ENCODE measurements around the gene AFAP1L2. TPM values are rescaled to one million over a fixed set of nuclear protein-coding genes. Genes with fewer than 3 reads are reported as not detected.

Gene AFAP1L2
- total RNA-seq, 2 experiments from 2014 or later, result 1.1 to 1.2 TPM

GRCh38 chr10:114273910-114274309 is 130.4 kb downstream of the AFAP1L2 start:
- ChIA-PET CTCF (no interaction called here), POLR2A (no interaction called here)
- no peak for DNase-seq
- Mint-ChIP-seq H3K9me3 (no peaks in the 10 kb centered on the region), H3K4me1 (ENCODE audit: low read depth) (no peaks in the 10 kb centered on the region), H3K4me3 (no peak overlapping the region), H3K36me3 (no peaks in the 10 kb centered on the region), H3K27ac (no peak overlapping the region), H3K27me3 (peaks cover 19% of the 10 kb centered on the region)
- intact Hi-C loops (cut with micrococcal nuclease), result no loop called here

DNA sequence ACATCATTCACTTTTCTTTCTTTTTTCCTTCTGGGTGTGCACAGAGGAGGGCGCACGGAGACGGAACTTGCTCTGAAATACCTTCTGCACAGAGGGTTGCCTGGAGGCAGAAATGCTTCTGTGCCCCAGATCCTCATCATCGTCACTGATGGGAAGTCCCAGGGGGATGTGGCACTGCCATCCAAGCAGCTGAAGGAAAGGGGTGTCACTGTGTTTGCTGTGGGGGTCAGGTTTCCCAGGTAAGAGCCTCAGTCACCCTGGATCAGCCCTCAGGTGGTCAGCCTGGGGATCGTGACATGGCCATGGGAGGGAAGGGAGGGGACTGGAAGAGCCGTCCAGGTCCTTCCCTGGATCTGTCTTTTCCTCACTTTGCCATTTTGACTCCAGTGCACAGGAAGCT is 131.6 kb downstream of the AFAP1L2 start:
- no peaks in the 10 kb centered on the region for H3K4me1 Mint-ChIP-seq (ENCODE audit: low read depth)
- CTCF ChIA-PET, result interaction anchor here (0.6 kb wide), 1 partner anchor 129 kb away, joined by 3 read pairs; no protein-coding TSS in a partner anchor
- no peak for DNase-seq
- peaks cover 13% of the 10 kb centered on the region for H3K27me3 Mint-ChIP-seq
- no peak overlapping the region for H3K4me3 Mint-ChIP-seq
- POLR2A ChIA-PET, result no interaction called here
- no peaks in the 10 kb centered on the region for H3K36me3 Mint-ChIP-seq
- H3K9me3 Mint-ChIP-seq, result no peaks in the 10 kb centered on the region
- intact Hi-C loops (cut with micrococcal nuclease), result no loop called here
- H3K27ac Mint-ChIP-seq, result no peak overlapping the region

DNA sequence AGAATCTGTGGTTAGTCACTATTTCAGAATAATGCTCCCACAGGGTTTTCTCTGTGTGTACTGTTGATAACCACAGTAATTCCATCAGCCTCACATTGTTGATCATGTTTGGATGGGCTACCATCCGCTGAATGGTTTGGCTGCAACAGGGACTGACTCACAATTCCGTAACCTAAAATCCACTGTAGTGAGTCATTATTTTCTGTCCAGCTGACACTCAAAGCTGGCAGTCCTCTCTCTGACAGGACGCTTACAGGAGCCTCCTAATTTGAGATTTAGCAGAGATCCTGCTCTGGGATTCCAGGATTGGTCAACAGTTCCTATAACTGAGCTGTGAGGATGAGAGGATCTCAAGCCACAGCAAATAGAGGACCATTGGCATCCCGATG is 132.5 kb downstream of the AFAP1L2 start:
- no peak for DNase-seq
- ChIA-PET POLR2A (no interaction called here), CTCF (no interaction called here)
- Mint-ChIP-seq H3K4me3 (no peak overlapping the region), H3K36me3 (no peaks in the 10 kb centered on the region), H3K9me3 (no peaks in the 10 kb centered on the region), H3K27me3 (peaks cover 10% of the 10 kb centered on the region), H3K4me1 (ENCODE audit: low read depth) (no peaks in the 10 kb centered on the region), H3K27ac (no peak overlapping the region)
- intact Hi-C loops (cut with micrococcal nuclease), result no loop called here

- Mint-ChIP-seq H3K4me3 (no peak overlapping the region), H3K27me3 (peaks cover 13% of the 10 kb centered on the region), H3K9me3 (no peaks in the 10 kb centered on the region), H3K36me3 (no peaks in the 10 kb centered on the region), H3K4me1 (ENCODE audit: low read depth) (no peaks in the 10 kb centered on the region), H3K27ac (no peak overlapping the region)
- POLR2A ChIA-PET, result interaction anchor here (0.6 kb wide), 1 partner anchor 399 kb away, joined by 3 read pairs; no protein-coding TSS in a partner anchor
- intact Hi-C loops (cut with micrococcal nuclease), result no loop called here
- DNase-seq, result no peak
- CTCF ChIA-PET, result no interaction called here
Observed at GRCh38 chr10:114271075-114271778, 133.1 kb downstream of the AFAP1L2 start.

DNA sequence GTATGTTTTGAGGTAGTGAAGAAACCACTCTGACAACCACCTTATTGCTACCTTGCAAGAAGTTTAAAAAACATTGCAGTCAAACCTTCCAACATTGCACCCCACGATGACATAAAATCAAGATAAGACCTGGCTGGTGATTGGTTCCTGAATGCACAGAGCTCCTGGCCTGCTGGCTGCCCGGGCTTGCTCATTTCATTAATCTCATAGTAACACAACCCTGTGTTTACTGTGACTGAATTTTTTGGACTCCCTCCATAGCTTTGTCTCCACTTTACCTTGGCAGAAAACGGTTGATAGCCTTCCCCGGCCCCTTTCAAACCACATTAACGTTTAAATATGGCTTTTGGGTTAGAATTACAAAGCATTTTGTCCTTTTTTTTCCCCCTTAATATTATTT is 137.8 kb downstream of the AFAP1L2 start:
- no peaks in the 10 kb centered on the region for H3K36me3 Mint-ChIP-seq
- no peaks in the 10 kb centered on the region for H3K4me1 Mint-ChIP-seq (ENCODE audit: low read depth)
- H3K4me3 Mint-ChIP-seq, result no peak overlapping the region
- intact Hi-C loops (cut with micrococcal nuclease), result no loop called here
- H3K9me3 Mint-ChIP-seq, result no peaks in the 10 kb centered on the region
- peaks cover 7% of the 10 kb centered on the region for H3K27me3 Mint-ChIP-seq
- POLR2A ChIA-PET, result no interaction called here
- CTCF ChIA-PET, result interaction anchor here (1.7 kb wide), 1 partner anchor 37 kb away, joined by 3 read pairs; no protein-coding TSS in a partner anchor
- no peak for DNase-seq
- H3K27ac Mint-ChIP-seq, result no peak overlapping the region

DNA sequence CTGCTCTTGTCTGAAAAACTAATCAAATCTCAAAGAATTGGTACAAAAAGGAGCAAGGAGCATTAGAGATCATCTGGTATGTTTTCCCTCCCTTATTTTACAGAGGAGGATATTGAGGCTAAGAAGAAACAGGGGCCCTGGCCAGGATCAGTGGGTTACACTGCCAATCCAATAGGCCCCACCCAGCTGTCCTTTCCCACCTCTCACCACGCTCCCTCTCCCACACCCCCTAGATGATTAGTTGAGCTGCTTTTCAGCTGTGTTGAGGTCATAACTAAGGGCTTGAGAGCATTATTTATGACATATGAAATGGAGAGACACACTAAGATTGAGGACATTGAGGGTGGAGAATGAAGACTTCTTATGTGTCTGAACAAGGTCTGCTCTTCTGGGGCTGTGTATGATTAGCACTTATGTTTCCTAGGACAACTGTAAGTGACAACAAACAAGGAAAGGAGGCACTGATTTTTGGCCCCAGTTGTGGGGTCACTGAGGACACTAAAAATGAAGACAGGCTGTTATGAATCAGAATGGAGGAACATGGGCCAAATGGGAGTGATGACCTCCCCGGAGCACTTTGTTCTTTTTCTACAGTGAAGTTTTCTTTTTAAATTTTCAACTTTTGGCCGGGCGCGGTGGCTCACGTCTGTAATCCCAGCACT is 138.8 kb downstream of the AFAP1L2 start:
- H3K36me3 Mint-ChIP-seq, result no peaks in the 10 kb centered on the region
- no peak for DNase-seq
- H3K4me1 Mint-ChIP-seq (ENCODE audit: low read depth), result no peaks in the 10 kb centered on the region
- no peaks in the 10 kb centered on the region for H3K9me3 Mint-ChIP-seq
- POLR2A ChIA-PET, result no interaction called here
- no peak overlapping the region for H3K4me3 Mint-ChIP-seq
- no peak overlapping the region for H3K27ac Mint-ChIP-seq
- CTCF ChIA-PET, result interaction anchor here (1.7 kb wide), 1 partner anchor 38 kb away, joined by 3 read pairs; no protein-coding TSS in a partner anchor
- intact Hi-C loops (cut with micrococcal nuclease), result no loop called here
- peaks cover 3% of the 10 kb centered on the region for H3K27me3 Mint-ChIP-seq

DNA sequence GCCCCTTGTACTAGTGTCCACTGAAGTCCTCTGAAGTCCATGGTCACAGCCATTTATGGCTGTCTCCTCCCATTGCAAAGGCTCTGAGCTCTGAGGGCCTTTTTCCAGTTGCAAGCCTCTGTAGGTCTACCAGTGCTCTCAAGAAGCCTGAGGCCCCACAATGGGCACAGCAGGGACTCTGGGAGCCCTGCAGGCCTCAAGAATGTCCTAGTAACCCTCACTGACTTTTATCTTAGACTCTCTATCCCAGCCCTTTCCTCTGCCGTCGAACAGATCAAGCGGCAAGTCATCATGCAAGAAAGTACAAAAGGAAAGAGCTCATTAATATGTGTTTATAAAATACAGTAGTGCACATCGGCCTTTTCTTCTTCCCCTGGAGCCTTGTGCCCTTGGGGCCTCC is 141.8 kb downstream of the AFAP1L2 start:
- intact Hi-C loops (cut with micrococcal nuclease), result no loop called here
- no peaks in the 10 kb centered on the region for H3K4me1 Mint-ChIP-seq (ENCODE audit: low read depth)
- H3K4me3 Mint-ChIP-seq, result no peak overlapping the region
- H3K9me3 Mint-ChIP-seq, result no peaks in the 10 kb centered on the region
- ChIA-PET CTCF (no interaction called here), POLR2A (no interaction called here)
- H3K27me3 Mint-ChIP-seq, result peaks cover 3% of the 10 kb centered on the region
- H3K27ac Mint-ChIP-seq, result no peak overlapping the region
- no peak for DNase-seq
- H3K36me3 Mint-ChIP-seq, result no peaks in the 10 kb centered on the region

- H3K4me3 Mint-ChIP-seq, result no peak overlapping the region
- intact Hi-C loops (cut with micrococcal nuclease), result no loop called here
- H3K27ac Mint-ChIP-seq, result no peak overlapping the region
- no peaks in the 10 kb centered on the region for H3K27me3 Mint-ChIP-seq
- no peaks in the 10 kb centered on the region for H3K9me3 Mint-ChIP-seq
- no peaks in the 10 kb centered on the region for H3K4me1 Mint-ChIP-seq (ENCODE audit: low read depth)
- DNase-seq, result no peak
- CTCF ChIA-PET, result interaction anchor here (1.4 kb wide), 1 partner anchor 43 kb away, joined by 4 read pairs; no protein-coding TSS in a partner anchor
- POLR2A ChIA-PET, result no interaction called here
- H3K36me3 Mint-ChIP-seq, result no peaks in the 10 kb centered on the region
Observed at GRCh38 chr10:114261076-114261475, 143.2 kb downstream of the AFAP1L2 start.

- intact Hi-C loops (cut with micrococcal nuclease), result no loop called here
- POLR2A ChIA-PET, result no interaction called here
- no peak overlapping the region for H3K27ac Mint-ChIP-seq
- no peaks in the 10 kb centered on the region for H3K9me3 Mint-ChIP-seq
- no peaks in the 10 kb centered on the region for H3K36me3 Mint-ChIP-seq
- H3K27me3 Mint-ChIP-seq, result no peaks in the 10 kb centered on the region
- no peak overlapping the region for H3K4me3 Mint-ChIP-seq
- H3K4me1 Mint-ChIP-seq (ENCODE audit: low read depth), result no peaks in the 10 kb centered on the region
- DNase-seq, result no peak
- CTCF ChIA-PET, result interaction anchor here (1.4 kb wide), 1 partner anchor 44 kb away, joined by 4 read pairs; no protein-coding TSS in a partner anchor
Observed at GRCh38 chr10:114260366-114260765, 143.9 kb downstream of the AFAP1L2 start.

- Mint-ChIP-seq H3K4me3 (no peak overlapping the region), H3K9me3 (no peaks in the 10 kb centered on the region), H3K27me3 (no peaks in the 10 kb centered on the region), H3K27ac (no peak overlapping the region), H3K4me1 (ENCODE audit: low read depth) (no peaks in the 10 kb centered on the region), H3K36me3 (no peaks in the 10 kb centered on the region)
- POLR2A ChIA-PET, result no interaction called here
- CTCF ChIA-PET, result interaction anchor here (1.4 kb wide), 1 partner anchor 44 kb away, joined by 4 read pairs; no protein-coding TSS in a partner anchor
- no peak for DNase-seq
- intact Hi-C loops (cut with micrococcal nuclease), result no loop called here
Observed at GRCh38 chr10:114259824-114260223, 144.5 kb downstream of the AFAP1L2 start.

- POLR2A ChIA-PET, result no interaction called here
- intact Hi-C loops (cut with micrococcal nuclease), result no loop called here
Observed at GRCh38 chr10:114258274-114258840, 145.9 kb downstream of the AFAP1L2 start.

DNA sequence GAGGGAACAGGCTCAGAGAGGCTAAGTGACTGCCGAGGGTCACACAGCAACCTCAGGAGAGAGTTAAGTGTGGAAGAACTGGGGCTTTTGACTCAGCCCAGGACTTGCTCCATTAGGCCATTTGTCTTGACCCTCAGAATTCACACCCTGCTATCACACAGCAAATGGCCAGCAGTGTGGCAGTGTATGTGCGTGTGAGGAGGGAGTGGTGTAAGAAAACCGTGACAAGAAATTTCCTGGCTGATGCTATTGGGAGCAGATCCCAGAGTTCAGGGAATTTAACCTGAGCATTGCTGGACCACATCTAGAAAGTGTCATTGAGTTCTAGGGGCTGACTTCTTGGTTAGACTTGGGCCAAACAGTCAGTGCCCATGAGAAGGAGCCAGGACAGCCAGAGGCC is 146.8 kb downstream of the AFAP1L2 start:
- no peaks in the 10 kb centered on the region for H3K9me3 Mint-ChIP-seq
- ChIA-PET CTCF (no interaction called here), POLR2A (no interaction called here)
- H3K36me3 Mint-ChIP-seq, result no peaks in the 10 kb centered on the region
- no peaks in the 10 kb centered on the region for H3K4me1 Mint-ChIP-seq (ENCODE audit: low read depth)
- H3K27ac Mint-ChIP-seq, result no peak overlapping the region
- DNase-seq, result no peak
- H3K4me3 Mint-ChIP-seq, result no peak overlapping the region
- peaks cover 2% of the 10 kb centered on the region for H3K27me3 Mint-ChIP-seq
- intact Hi-C loops (cut with micrococcal nuclease), result no loop called here

More at GRCh38 chr10:114258274-114258840, 145.9 kb downstream of the AFAP1L2 start:
- H3K9me3 Mint-ChIP-seq, result no peaks in the 10 kb centered on the region
- DNase-seq, result no peak
- H3K27ac Mint-ChIP-seq, result no peak overlapping the region
- no peak overlapping the region for H3K4me3 Mint-ChIP-seq
- no peaks in the 10 kb centered on the region for H3K4me1 Mint-ChIP-seq (ENCODE audit: low read depth)
- H3K27me3 Mint-ChIP-seq, result peaks cover 2% of the 10 kb centered on the region
- no peaks in the 10 kb centered on the region for H3K36me3 Mint-ChIP-seq
- CTCF ChIA-PET, result no interaction called here
